OCI-LY1 (cell line): Measurements from ENCODE around the gene NHLRC4.

Experiments used
- H2AFZ ChIP-seq: fragments of 200-600 bp; sonication (generic), shearing (Covaris generic); 2 replicates; pipeline ENCODE4 v1.6.0; 2014; ENCODE audit warnings: antibody characterized with exemption, mild to moderate bottlenecking, low read length
- H3F3A ChIP-seq: fragments of 200-600 bp; sonication (generic), shearing (Covaris generic); 2 replicates; pipeline ENCODE4 v1.6.0; 2014; ENCODE audit warnings: mild to moderate bottlenecking, antibody characterized with exemption, low read length, moderate library complexity; ENCODE audit not compliant: insufficient read depth
- H3K27ac ChIP-seq: fragments of 200-600 bp; sonication (generic); 2 replicates; pipeline ENCODE4 v1.5.1; 2014; ENCODE audit warnings: low read length, mixed run types, mild to moderate bottlenecking, low read depth; ENCODE audit not compliant: poor library complexity, severe bottlenecking
- H3K27me3 ChIP-seq: fragments of 200-600 bp; sonication (generic); 2 replicates; pipeline ENCODE4 v1.6.0; 2014; ENCODE audit warnings: antibody characterized with exemption, mild to moderate bottlenecking, low read length, moderate library complexity; ENCODE audit not compliant: insufficient read depth
- H3K36me3 ChIP-seq: fragments of 200-600 bp; sonication (generic); 2 replicates; pipeline ENCODE4 v1.6.1; 2014; ENCODE audit warnings: mild to moderate bottlenecking, antibody characterized with exemption, low read length, moderate library complexity, mixed read lengths; ENCODE audit not compliant: insufficient read depth
- H3K4me1 ChIP-seq: fragments of 200-600 bp; sonication (generic); 2 replicates; pipeline ENCODE4 v1.5.1; 2014; ENCODE audit warnings: mild to moderate bottlenecking, low read length, moderate library complexity; ENCODE audit not compliant: insufficient read depth, severe bottlenecking
- H3K4me2 ChIP-seq: fragments of 200-600 bp; sonication (generic), shearing (Covaris generic); 2 replicates; pipeline ENCODE4 v1.6.1; 2014; ENCODE audit warnings: low read length
- H3K4me3 ChIP-seq: fragments of 200-600 bp; sonication (generic); 2 replicates; pipeline ENCODE4 v1.5.1; 2014; ENCODE audit warnings: low read length, low read depth, mild to moderate bottlenecking, mixed read lengths; ENCODE audit not compliant: poor library complexity, severe bottlenecking
- H3K79me2 ChIP-seq: fragments of 200-600 bp; shearing (Covaris generic); 2 replicates; pipeline ENCODE4 v1.6.1; 2016; ENCODE audit warnings: mixed run types, low read length, mixed read lengths; ENCODE audit not compliant: insufficient read depth
- H3K9ac ChIP-seq: fragments of 200-600 bp; sonication (generic), shearing (Covaris generic); 2 replicates; pipeline ENCODE4 v1.6.1; 2014; ENCODE audit warnings: mild to moderate bottlenecking, low read length, mixed read lengths
- H3K9me2 ChIP-seq: fragments of 200-600 bp; sonication (generic), shearing (Covaris generic); 2 replicates; pipeline ENCODE4 v1.6.1; 2014; ENCODE audit warnings: low read depth, mild to moderate bottlenecking, low read length, mixed read lengths
- H3K9me3 ChIP-seq: fragments of 200-600 bp; shearing (Covaris generic); 2 replicates; pipeline ENCODE4 v1.6.1; 2014; ENCODE audit warnings: low read length, mixed read lengths
- H4K20me1 ChIP-seq: fragments of 200-600 bp; sonication (generic), shearing (Covaris generic); 2 replicates; pipeline ENCODE4 v1.6.0; 2016; ENCODE audit warnings: mild to moderate bottlenecking, low read length; ENCODE audit not compliant: insufficient read depth
- CTCF ChIP-seq: fragments of 200-600 bp; sonication (generic), shearing (Covaris generic); IDR thresholded peaks from 2 replicates; pipeline ENCODE4 v1.5.1; 2017; ENCODE audit warnings: mild to moderate bottlenecking, antibody characterized with exemption, low read length, moderate library complexity, mixed read lengths
- EZH2 ChIP-seq: fragments of 200-600 bp; sonication (generic), shearing (Covaris generic); IDR thresholded peaks from 2 replicates; pipeline ENCODE4 v1.8.0; 2017; ENCODE audit warnings: borderline replicate concordance, mixed run types, mild to moderate bottlenecking, antibody characterized with exemption, low read length, moderate library complexity, mixed read lengths

The NHLRC4 gene

GRCh38 chr16:589658-590187 is 22.9 kb downstream of the NHLRC4 start, which contains the start of gene RAB40C:
Gene RAB40C (plus strand): TSS chr16:590066. CDS start chr16:590292, 226 bp downstream.
- Histone ChIP-seq H3K4me1 (peaks cover 37% of the 10 kb centered on the region), H3K9me2 (no peaks in the 10 kb centered on the region), H3K79me2 (no peaks in the 10 kb centered on the region), H3K4me2 (peak within 1 kb of the TSS; percentile 97), H3K9ac (peak within 1 kb of the TSS; percentile 89), H3K27ac (peak within 1 kb of the TSS; percentile 81), H2AFZ (no peak within 1 kb of the TSS), H3K36me3 (no peaks in the 10 kb centered on the region), H4K20me1 (no peaks in the 10 kb centered on the region), H3K27me3 (no peaks in the 10 kb centered on the region), H3K4me3 (peak within 1 kb of the TSS; percentile 88), H3K9me3 (no peaks in the 10 kb centered on the region), H3F3A (no peaks in the 10 kb centered on the region)
- TF ChIP-seq EZH2, result no peak
- no peak for TF ChIP-seq CTCF

- no peaks in the 10 kb centered on the region for H4K20me1 ChIP-seq
- H3K4me1 ChIP-seq, result peaks cover 37% of the 10 kb centered on the region
- no peaks in the 10 kb centered on the region for H3F3A ChIP-seq
- H3K79me2 ChIP-seq, result no peaks in the 10 kb centered on the region
- no peaks in the 10 kb centered on the region for H3K9me2 ChIP-seq
- H3K36me3 ChIP-seq, result no peaks in the 10 kb centered on the region
- no peak for TF ChIP-seq CTCF
- no peak for TF ChIP-seq EZH2
- H3K4me3 ChIP-seq, result peak overlapping the region; percentile 88
- H3K9ac ChIP-seq, result peak overlapping the region; percentile 87
- H2AFZ ChIP-seq, result no peak overlapping the region
- H3K27me3 ChIP-seq, result no peaks in the 10 kb centered on the region
- H3K9me3 ChIP-seq, result no peaks in the 10 kb centered on the region
- H3K27ac ChIP-seq, result no peak overlapping the region
- H3K4me2 ChIP-seq, result peak overlapping the region; percentile 97
Observed at GRCh38 chr16:590188-590814, 23.5 kb downstream of the NHLRC4 start.

GRCh38 chr16:590815-591200 is 24.0 kb downstream of the NHLRC4 start:
- H3K4me1 ChIP-seq, result peaks cover 37% of the 10 kb centered on the region
- no peak for TF ChIP-seq CTCF
- no peak for TF ChIP-seq EZH2
- H3K4me2 ChIP-seq, result peak overlapping the region; percentile 97
- no peaks in the 10 kb centered on the region for H3K9me2 ChIP-seq
- no peaks in the 10 kb centered on the region for H3K27me3 ChIP-seq
- no peak overlapping the region for H3K27ac ChIP-seq
- no peak overlapping the region for H2AFZ ChIP-seq
- no peaks in the 10 kb centered on the region for H4K20me1 ChIP-seq
- no peaks in the 10 kb centered on the region for H3F3A ChIP-seq
- no peaks in the 10 kb centered on the region for H3K79me2 ChIP-seq
- H3K9me3 ChIP-seq, result no peaks in the 10 kb centered on the region
- H3K9ac ChIP-seq, result peak overlapping the region; percentile 87
- H3K36me3 ChIP-seq, result no peaks in the 10 kb centered on the region
- H3K4me3 ChIP-seq, result peak overlapping the region; percentile 88
